Measurements from ENCODE around the gene BACH2.
"Not testable (repeated sequence)": the region's sequence is repeated elsewhere in the genome, so short reads cannot be mapped to it uniquely, and the experiment has no call there.

Gene BACH2

DNA sequence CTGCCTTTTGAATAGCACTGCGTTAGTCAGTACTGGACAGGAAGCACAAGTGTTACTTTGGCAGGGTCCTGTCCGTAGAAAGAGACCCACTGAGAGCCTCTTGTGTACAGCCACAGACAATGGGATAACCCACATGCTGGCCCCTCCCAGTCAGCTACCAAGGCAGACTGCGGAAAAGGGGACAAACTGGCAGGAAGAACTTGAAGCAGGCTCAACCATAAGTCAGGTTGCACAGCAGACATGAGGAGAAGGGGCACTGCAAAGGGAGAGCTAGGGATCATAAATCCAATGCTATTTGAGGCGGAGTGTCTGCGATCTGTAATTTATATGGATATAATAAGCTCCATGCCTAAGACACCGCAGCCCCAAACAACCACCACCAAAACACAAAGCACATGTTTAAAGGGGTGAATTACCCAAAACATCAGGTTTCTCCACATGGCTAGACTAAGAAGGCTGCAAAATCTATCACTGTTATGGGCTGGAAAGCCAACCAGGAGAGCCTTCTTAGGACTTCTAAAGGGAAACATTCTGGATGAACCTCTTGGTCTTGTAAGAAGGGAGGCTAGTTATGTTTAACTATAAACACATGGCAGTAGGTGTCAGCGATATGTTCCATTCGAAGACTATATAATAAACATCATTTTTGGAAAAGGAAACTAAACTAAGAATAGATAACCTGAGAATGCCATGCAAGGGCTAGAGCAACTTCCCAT lies 141.7 kb downstream of the BACH2 start:
- no peak for DNase-seq (ENCODE audit: low spot score)

DNA sequence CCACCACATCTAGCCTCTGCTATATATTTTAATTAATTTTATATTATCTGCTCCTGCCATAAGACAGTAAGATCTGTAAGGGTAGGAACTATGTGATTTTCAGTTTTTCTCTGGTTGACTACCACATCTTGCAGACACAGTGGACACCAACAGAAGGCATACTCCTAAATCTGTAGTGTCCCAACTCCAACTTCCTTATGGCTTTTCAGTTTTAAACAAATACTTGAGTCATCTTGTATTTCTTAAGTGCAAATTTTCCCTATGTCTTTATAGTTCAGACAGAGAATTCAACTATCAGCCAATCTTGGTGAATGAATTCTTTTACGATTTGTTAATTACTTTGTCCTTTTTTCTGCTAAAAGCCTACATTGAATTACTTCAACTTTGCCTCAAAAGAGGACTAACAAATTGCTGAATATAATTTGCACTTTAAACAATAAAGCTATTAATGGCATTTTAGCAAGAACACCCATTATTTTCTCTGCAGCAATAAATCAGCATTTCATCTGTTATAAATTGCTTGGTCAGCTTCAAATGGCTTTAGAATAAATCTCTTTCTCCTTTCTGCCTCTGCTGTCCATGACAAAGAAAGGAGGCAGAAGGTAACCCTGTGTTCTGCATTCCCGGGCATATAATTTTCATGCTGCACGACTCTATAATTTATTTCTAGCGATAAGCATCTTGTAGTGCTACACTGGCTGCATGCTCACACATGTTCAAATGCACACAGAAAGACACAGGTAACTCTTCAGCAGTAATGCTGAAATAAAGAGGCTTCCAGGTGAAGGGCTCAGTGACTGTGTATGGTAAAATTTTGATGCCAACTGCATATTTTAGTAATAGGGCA lies 144.8 kb downstream of the BACH2 start:
- no peak for DNase-seq (ENCODE audit: low spot score)

DNA sequence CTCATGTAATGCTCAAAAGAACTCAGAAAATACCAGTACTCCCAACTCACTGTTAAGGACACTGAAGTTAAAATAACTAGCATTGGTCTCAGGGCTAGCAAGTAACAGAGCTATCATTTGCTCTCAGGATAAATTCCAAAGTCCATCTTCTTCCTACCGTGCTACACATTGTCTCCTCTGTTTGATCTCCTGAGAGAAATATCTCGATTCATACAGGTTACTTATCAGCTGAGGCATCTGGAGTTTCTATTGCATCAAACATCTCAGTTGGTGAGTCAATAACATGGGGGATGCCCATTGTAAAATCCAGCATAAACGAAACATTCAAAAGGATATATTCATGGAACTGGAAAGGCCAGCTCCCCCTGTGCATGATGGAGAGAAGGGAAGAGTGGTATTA lies 147.4 kb downstream of the BACH2 start:
- no peak for DNase-seq (ENCODE audit: low spot score)

DNA sequence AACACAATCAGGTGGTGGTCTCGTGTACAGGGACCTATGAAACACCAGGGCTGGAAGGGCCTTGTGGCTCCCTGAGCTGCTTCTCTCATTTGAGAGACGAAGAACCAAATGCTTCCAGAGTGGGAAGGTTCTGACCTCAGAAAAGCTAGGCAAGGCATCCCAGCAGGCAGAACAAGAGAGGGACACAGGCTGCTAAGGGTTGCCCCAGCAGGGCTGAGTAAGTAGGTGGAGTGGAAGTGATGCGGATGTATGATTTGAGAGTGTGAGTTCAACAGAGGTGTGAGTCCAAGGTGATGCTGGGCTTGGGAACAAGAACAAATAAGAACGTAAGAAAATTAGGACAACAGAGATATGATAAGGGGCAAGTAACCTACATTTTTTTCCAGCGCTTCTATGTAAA lies 147.8 kb downstream of the BACH2 start:
- no peak for DNase-seq (ENCODE audit: low spot score)

DNA sequence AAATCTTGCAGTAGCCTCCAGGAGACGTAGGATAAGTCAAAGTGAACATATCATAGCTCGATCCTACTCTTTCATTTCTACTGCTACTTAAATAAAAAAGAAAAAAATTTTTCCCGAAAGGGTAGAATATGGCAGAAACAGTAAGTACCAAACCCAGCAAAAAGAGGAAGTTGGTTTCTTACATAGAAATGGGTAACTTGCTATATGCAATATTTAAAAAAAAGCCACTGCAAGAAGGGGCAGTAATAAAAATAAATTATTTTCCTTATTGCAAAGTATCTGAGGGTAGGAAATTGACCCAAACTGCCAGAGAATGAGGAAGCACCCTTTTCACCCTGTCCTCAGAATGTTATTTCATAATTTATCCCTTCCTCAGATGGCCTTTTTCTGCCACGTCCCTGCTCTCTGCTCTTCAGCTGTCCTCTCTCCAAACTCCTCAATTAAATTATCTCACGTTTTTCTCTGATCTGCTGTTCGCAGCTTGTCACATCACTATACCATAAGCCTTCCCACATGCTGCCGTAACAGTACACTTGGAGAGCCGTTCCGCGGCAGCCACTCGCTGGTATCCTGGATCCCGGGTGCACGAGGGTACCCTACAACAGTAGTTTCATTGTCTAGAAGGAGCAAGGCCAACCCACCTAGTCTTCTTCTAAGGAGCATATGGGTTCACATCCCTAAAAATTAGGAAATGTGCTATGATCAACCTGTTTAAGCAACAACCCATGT lies 149.6 kb downstream of the BACH2 start:
- no peak for DNase-seq (ENCODE audit: low spot score)

DNA sequence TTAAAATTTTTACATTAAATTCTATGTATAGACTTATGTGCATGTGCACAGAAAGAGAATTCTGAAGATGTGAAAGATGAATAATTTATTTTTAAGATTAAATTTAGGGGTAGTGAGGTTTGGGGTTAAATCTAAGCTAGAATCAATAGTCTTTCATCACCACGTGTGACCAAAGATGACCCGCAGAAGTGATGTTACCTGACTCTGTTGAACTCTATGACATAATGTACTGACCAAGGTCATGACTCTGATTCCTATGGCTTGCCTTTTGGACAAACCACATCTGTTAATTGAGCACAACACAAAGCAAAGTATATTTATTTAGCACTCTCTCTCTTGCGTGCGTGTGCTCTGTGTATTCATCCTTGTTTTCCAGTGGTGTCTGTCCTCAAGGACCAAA lies 150.6 kb downstream of the BACH2 start:
- no peak for DNase-seq (ENCODE audit: low spot score)

DNA sequence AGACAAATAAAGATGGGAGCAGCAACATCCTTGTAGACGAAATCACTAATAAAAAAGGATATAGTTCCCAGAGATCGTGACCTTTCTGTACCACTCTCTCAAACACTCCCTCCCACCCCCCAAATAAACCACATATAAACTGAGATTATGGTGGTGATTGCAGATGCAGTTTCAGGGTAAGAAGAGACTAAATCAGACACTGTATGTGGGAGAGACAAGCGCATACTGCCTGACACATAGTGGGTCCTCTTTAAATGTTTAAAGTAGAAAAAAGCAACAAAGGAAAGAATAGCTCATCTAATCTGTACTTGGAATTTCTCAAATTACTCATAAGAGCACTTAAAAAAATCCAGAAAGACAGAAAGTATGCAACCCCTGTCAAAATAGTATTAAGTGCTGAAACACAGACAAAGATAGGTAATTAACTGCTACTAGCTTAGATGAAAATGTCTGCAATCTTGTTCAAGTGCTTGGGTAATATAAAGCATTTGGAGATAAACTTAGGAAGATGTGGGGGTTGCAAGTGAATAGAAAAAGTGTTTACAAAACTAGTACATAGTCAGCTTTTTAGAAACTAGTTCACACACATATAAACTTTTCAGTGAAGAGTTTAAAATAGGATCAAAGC lies 151.6 kb downstream of the BACH2 start:
- DNase-seq (ENCODE audit: low spot score): no peak

DNA sequence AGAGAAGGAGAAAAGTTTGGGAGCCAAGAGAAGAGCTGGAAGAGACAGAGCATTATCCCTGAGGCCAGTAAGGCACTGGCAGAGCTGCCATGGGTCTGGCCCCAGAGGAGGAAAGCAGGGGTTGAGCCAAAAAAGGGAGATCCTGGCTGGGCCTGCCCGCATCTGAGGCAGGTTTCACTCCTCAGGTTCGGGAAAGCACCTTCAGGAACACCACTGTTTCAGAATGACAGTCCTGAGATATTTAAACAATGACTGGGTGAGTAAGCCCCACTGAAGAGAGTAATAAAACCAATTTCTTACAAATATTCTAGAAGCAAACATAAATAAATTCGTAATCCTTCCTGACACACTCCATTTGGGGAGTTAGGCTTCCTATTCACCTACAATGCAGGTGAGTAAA lies 152.2 kb downstream of the BACH2 start:
- DNase-seq (ENCODE audit: low spot score): no peak

DNA sequence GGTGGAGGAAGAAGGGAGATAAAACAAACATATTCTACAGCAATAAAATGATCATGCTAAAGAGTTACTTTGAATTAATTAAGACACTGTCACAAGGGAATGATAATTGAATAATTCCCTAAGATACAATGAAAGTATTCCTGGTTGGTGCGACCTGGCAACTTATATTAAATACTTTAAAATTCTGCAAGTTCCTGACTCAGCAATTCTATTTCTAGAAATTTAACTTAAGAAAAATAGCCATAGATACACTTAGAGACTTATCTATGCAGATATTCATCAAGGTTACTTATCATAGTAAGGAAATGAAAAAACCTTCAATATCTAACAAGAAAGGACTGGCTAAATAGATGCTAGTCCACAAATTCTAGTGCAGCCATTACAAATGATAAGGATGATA lies 156.0 kb downstream of the BACH2 start:
- DNase-seq (ENCODE audit: low spot score): no peak

DNA sequence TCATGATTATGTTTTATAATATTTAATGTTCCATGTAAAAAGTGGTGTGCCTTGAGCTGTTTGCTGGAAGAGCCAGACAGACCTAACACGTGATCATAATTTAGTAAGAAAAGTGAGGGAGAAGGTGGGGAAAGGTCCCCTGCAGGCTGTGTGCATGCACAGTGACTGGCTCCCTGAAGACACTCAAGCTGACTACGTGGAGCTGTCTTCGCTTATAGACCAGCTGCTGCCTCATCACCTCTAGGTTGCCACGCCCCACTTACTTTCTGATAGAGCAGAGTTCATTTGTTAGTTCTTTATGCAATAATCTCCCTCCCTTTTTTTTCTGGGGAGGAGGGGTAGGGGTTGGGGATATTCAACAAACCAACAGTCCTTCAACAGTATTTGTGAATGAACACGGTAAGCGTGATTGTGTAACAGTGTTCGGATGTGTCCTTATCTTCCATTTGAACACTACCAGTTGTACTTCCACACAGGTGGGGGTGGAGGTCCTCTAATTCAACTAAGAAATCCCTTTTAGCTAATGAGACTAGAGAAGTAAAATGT lies 157.3 kb downstream of the BACH2 start:
- DNase-seq (ENCODE audit: low spot score): no peak

DNA sequence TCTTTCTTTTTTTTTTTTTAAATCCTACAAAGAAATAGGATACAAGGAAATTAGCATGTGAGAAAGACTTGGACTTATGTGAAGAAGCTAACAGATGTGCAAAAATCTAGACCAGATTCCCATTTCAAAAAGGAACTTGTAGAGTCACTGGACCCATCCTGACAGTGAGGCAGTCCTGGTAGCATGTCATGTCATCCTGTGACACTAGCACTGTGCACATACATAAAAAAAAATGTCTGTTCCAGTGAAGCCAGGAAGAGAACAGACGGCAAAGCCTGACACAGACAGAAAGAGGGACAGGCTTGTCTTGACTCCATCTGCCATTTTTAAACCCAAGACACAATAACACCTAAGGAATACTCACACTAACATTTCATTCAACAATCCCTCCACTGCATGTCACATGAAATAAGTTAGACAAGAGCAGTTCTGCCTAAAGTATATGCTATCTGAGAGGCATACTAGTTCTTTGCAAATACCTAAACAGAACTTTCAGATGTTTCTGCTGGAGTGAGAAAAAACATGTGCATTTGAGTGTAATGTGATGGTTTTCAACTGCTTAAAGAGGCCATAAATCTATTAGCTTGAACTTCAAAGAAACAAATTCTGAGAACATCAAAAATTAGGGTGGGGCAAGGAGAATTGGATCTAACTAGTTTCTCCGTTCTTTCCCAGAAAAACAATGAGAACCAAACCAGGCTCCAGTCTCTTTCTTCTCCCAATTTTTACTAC lies 159.6 kb downstream of the BACH2 start:
- no peak for DNase-seq (ENCODE audit: low spot score)

DNA sequence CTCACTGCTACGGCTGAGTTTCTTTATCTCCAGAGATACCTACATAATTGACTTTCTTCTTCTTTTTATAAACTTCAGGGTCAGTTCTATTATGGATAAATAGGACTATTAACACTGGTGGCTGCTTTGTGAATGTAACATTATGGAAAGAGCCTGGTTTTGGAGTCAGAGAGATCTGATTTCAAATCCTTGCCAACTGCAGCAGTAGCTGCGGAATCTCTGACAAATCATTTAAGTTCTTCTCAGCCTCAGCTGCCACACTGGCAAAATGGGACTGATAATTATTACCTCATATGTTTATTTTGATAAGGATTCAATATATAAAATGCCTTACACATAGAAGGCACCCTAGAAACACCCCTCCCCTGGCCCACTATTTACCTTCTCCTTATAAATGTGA lies 160.5 kb downstream of the BACH2 start:
- no peak for DNase-seq (ENCODE audit: low spot score)

DNA sequence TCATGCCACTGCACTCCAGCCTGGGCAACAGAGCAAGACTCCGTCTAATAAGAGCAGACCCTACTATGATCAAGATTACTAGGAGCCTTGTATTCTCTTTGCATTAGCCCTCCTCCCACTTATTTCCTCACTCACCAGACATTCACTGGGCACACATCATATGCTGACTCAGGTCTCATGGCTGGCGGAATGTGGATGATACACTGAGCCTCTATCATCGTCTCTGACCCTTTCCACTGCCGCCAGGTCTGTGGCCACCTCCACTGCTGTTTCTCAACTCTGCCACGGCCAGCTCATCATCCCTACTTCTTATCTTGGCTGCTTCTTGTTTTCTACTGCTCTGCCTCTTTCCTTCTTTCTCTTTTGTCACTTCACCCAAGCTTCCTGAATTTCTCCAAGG lies 161.0 kb downstream of the BACH2 start:
- no peak for DNase-seq (ENCODE audit: low spot score)

DNA sequence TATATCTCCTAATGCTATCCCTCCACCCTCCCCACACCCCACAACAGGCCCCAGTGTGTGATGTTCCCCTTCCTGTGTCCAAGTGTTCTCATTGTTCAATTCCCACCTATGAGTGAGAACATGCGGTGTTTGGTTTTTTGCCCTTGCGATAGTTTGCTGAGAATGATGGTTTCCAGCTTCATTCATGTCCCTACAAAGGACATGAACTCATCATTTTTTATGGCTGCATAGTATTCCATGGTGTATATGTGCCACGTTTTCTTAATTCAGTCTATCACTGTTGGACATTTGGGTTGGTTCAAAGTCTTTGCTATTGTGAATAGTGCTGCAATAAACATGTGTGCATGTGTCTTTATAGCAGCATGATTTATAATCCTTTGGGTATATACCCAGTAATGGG lies 163.0 kb downstream of the BACH2 start:
- DNase-seq (ENCODE audit: low spot score): not testable (repeated sequence)

DNA sequence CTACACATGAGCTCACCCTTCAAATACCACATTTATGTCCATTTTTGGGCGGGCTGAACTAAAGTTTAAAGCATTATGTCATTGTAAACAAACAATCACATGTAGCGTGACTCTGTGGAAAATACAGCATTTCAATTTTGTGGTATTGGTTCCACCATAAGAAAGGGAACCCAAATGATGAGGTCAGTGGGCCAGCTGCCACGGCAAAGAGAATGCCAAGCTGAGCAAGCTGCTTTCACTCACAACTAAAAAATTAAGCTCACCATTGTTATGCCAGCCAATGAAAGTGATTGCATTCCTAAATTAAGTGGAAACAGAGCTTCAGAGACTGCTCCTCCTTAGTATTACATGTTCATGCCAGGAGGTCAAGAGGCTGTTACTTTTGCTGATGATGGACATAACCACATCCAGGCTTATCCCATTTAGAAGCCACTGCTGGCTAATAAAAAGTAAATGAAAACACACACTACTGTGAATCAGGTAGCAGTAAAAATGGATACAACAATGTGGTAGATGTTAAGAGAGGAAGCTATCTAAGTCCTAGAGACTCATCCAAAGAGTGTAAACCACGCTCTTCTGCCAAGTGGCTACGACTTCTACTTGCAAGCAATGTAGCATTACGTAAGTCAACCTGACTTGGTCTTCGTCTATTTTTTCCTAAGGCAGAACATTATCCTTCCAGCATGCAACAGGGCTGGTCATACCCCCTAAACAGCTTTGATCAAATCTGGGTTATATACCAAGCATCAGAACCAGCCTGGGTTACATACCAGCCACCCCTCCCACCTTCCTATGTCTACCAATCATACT lies 164.8 kb downstream of the BACH2 start:
- no peak for DNase-seq (ENCODE audit: low spot score)

DNA sequence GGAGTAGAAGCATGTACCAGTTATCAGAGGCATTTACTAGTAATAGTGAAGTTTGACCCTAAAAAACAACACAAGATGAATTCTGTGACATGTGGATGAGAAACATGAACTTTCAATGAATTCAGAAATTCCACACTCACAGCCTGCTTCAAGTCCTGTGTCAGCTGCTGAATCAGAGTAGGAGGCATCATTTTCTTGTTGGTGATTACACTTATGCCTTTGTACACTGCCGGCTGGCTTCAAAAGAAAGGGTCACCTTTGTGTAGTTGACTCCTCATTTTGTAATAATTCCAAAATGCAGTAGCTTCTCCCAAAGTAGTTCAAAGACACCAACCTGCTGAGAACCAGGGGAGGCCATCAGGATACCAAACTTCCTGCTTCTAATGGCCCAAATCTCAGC lies 165.5 kb downstream of the BACH2 start:
- no peak for DNase-seq (ENCODE audit: low spot score)

DNA sequence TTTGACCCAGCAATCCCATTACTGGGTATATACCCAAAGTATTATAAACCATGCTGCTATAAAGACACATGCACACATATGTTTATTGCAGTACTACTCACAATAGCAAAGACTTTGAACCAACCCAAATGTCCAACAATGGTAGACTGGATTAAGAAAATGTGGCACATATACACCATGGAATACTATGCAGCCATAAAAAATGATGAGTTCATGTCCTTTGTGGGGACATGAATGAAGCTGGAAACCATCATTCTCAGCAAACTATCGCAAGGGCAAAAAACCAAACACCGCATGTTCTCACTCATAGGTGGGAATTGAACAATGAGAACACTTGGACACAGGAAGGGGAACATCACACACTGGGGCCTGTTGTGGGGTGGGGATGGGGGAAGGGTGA lies 168.0 kb downstream of the BACH2 start:
- not testable (repeated sequence) for DNase-seq (ENCODE audit: low spot score)

DNA sequence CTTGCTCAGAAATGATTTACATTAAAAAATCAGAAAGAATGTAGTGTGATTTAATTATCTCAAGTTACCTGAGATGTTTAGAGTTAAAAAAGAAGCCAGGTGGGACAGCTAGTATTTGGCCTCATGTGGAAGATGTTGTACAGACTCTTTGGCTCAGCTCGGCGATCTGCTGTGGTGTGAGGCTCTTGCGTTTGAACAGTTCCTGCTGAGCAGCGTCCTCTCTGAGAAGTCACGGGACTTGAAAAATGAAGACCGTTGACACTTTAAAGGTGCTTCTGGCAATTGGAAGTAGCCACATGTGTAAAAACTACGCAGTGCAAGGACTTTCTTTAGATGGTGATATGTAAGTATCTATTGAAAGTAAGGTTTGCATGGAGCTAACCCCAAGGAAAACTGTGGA lies 169.0 kb downstream of the BACH2 start:
- no peak for DNase-seq (ENCODE audit: low spot score)

DNA sequence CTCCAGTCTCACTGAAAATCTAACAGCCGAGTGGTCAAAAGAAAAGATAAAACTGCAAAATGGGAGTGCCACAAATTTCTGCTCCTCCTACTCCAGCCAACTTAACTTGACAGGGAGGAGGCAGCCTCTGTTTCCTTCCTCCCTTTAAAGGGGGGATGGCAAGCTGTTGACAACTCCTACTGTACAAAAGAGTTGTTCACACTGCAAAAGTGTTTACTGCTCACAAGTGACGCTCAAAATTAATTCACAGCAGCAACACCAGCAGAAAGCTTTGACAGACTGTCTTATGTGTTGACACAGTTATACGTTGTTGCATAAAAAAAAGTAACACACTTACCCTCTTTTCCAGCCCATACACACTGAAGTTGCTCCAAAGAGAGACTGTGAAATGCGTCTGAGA lies 169.8 kb downstream of the BACH2 start:
- DNase-seq (ENCODE audit: low spot score): no peak

DNA sequence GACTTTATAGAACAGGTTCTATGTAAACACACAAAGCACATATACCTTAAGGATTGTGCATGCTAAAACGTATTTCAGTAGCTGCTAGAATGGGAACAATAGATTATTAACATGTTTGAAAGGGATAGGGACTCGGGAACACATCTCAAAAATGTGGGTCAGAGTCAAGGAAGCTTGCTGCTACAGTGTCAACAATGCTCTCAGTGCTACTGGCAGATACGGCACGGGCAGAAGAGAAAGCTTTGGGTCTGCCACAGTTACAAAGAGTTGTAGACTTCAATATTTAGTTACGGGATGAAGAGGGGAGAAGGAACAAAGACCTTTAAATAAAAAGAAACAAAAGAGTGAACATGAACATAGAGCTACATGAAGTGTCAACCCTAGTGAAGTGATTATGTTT lies 170.5 kb downstream of the BACH2 start:
- no peak for DNase-seq (ENCODE audit: low spot score)

All from CD4-positive, alpha-beta T cell treated with Interleukin-6 at 100 ng/mL for 8 hours (primary cell).